GM10266 (cell line): ENCODE results near the gene ZNF277.

ENCODE experiments used
- DNase-seq: peaks from one replicate; pipeline ENCODE4 v3.0.0; 2012; ENCODE audit errors: extremely low spot score
- TF ChIP-seq, protein P1 (sequence below): IDR thresholded peaks from 2 replicates; pipeline ENCODE4 v1.5.1; 2012; ENCODE audit warnings: mild to moderate bottlenecking, low read depth; ENCODE audit not compliant: control insufficient read depth, insufficient read depth; ENCODE audit errors: missing control alignments

ZNF277 gene

DNA sequence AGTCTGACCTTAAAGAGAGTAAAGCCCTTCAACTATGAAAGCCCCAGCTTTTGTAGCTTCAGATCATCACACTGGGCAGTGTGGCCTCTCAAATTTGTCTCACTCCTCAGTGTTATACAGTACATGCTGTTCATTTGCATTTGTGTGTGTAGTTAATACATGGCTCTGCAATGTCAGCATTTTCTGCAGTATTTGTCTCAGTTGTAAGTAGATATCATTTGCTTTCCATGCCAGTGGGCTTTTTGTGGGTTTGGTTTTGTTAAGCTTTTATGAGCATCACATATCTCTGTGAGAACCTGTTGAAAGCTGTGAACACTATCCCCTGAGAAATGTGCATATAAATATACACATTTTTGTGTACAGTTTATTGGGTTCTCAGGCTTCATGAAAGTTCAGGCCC is 57.0 kb downstream of the ZNF277 start:
- no peak for DNase-seq

DNA sequence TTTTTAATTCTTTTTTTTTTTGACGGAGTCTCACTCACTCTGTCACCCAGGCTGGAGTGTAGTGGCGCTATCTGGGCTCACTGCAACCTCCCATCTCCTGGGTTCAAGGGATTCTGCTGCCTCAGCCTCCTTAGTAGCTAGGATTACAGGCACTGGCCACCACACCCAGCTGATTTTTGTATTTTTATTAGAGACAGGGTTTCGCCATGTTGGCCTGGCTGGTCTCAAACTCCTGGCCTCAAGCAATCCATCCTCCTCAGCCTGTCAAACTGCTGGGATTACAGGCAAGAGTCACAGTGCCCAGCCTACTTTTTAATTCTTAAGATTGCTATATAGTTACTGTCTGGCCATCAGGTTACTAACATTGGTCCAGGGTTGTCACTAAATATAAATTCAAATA is 59.6 kb downstream of the ZNF277 start:
- no peak for DNase-seq
- TF ChIP-seq, protein P1, sequence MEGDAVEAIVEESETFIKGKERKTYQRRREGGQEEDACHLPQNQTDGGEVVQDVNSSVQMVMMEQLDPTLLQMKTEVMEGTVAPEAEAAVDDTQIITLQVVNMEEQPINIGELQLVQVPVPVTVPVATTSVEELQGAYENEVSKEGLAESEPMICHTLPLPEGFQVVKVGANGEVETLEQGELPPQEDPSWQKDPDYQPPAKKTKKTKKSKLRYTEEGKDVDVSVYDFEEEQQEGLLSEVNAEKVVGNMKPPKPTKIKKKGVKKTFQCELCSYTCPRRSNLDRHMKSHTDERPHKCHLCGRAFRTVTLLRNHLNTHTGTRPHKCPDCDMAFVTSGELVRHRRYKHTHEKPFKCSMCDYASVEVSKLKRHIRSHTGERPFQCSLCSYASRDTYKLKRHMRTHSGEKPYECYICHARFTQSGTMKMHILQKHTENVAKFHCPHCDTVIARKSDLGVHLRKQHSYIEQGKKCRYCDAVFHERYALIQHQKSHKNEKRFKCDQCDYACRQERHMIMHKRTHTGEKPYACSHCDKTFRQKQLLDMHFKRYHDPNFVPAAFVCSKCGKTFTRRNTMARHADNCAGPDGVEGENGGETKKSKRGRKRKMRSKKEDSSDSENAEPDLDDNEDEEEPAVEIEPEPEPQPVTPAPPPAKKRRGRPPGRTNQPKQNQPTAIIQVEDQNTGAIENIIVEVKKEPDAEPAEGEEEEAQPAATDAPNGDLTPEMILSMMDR, result no peak

More for the DNA sequence above, 57.0 kb downstream of the ZNF277 start:
- TF ChIP-seq, protein P1, result no peak

DNA sequence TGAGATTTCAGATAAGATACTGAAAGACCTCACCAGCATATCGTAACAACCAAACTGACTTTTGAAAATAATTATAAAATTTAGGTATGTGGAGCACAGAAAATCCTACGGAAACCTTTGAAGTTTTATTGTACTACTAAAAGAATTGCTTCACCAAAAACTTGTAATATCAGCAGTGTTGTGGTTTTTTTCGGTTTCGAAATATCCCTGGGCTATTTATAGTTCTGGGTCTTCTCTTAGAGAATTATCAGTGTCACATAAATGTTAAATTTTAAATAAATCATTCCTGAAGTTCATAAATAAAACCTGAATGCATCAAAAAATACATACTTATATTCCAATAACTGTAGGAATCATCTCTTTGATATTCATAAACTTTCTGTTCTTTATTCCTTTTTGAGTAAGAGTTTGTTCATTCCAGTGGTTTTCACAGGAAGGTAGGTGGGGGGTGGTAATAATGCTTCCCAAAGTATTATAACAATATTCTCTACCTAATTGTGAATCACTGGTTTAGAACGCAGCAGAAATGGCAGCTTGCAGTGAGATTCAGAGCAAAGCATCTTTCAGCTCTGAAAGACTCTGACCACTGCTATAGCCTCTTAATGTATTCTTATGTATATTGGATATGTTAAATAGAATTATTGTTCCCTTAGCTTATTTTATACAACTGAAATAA is 60.2 kb downstream of the ZNF277 start:
- DNase-seq, result no peak
- TF ChIP-seq, protein P1, result no peak

DNA sequence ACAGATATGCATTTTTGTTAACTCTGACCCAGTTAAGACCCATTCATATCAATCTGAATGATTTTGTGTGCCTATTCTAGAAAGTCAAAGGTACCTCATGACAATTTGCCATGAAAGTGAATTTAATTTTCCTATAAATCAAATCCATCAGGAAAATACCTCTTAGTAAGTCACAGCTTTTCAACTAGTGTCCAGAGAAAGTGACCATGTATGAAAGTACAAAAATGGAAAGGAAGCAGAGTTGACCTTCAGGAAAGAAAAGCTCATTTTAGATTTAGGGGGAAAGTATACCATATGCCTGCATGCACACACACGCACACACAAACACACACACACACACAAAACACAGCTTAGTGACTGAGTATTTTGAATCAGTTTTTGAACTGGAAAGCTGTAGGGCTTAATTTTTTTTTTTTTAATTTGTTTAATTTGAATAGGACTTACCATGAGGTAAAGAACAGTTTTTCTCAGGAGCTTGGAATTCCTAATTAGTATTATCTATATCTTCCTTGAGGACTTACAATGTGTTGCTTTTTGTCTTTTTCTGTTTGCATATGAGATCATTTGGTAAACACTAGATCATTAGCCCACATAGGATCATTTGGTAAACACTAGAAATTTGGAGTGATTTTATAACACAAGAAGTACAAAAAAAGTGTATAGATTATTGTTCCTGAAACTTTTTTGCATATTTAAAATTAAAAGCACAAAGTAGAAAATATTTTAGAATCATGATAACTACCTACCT is 61.6 kb downstream of the ZNF277 start:
- TF ChIP-seq, protein P1, result no peak
- no peak for DNase-seq

DNA sequence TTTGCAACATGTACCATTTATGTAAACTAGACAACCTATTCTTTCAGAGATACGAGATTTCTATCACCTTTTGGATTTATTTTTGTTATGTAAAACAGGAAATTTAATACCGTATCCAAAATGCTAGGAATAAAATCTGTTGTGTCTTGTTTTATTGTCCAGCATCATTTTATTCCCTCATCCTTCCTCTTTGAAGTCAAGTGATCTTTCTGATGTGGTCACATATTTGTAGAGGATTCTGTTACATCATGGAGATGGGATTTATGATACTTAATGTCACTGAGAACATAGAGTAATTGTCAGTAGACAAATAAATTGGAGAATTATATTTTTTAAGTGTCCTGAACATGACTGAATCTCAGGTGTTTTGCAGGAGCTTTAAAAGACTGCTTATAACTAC is 64.7 kb downstream of the ZNF277 start:
- TF ChIP-seq, protein P1, result no peak
- no peak for DNase-seq

DNA sequence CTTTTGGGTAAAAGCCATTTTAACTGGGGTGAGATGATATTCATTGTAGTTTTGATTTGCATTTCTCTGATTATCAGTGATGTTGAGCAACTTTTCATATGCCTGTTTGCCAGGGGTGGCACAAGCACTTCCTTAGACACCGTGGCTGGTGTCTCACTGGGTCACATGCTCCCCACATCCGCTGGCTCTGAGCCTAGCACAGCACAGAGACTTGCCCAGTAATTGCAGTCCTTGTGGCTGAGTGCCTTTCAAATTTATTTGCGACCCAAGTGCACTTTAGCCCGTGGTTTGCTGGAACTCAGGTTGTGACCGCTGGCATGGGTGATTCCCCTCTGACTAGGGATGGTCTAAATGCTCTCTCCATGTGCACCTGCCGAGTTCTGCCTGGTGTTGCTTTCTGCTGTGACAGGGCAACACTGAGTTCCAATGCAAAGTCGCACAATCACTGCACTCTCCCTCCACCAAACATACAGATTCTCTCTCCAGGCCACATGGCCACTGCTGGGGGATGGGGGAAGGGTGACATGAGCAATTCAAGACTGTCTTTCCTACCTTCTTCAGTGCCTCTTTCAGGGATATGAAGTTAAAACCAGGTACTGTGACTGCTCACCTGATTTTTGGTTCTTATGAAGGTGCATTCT is 66.5 kb downstream of the ZNF277 start:
- no peak for DNase-seq
- TF ChIP-seq, protein P1, result no peak

DNA sequence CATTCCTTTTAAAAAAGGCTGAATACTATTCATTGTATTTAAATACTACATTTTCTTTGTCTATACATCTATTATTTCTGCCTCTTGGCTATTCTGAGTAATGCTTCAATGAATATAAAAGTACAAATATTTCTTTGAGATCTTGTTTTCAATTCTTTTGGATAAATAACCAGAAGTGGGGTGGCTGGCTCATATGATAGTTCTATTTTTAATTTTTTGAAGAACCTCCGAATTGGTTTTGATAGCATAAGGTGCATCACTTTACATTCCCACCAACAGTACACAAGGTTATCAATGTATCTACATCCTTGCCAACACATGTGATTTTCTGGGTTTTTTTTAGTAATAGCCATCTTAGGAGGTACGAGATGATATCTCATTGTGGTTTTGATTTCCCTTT is 72.5 kb downstream of the ZNF277 start:
- TF ChIP-seq, protein P1, result no peak
- DNase-seq, result no peak
